Suprapubic skin (tissue), 3 donors: ENCODE data around the gene KIF14.

Experiments used
- POLR2A ChIP-seq, 2 donors: fragments of 450-650 bp; IDR thresholded peaks; one replicate each; pipeline ENCODE4 v1.6.1; 2017; ENCODE audit warnings: antibody characterized with exemption in 2 of 2, mild to moderate bottlenecking in 2 of 2, moderate library complexity in 2 of 2
- TF ChIP-seq, protein P1 (sequence below), 2 donors: fragments of 200-600 bp in 1 of 2; fragments of 450-650 bp in 1 of 2; sonication (generic) in 1 of 2; IDR thresholded peaks; one replicate each; pipeline ENCODE4 v1.5.1; 2016 to 2019; ENCODE audit warnings: antibody characterized with exemption in 2 of 2, mild to moderate bottlenecking in 1 of 2, moderate library complexity in 1 of 2

DNA sequence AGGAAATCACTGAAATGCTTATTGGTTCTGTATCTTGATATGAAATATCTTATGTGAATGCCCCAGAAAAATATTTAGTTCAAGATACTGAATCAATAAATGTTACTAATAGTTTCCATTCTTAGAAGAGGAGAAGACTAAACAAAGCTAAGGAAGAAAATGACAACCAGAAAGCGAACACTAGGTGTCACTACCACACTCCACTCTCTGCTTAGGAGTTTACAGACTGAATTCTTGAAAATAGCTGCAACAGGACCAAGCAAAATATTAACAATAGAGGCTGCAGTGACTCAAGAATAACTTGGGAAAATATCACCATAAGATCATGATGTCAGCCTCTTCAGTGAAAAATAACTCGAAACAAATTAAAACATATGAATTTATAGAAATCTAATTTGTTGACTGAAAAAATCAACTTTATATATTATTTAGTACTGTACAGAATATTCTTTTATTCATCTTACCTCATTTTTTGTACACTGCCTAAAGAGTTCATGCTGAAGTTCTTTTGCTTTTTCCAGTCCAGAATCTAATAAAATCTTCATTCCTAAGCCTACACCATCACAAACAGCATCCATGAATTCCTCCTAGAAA is 61.6 kb downstream of the KIF14 start:
- TF ChIP-seq POLR2A (IDR thresholded peaks at IDR 0.05): no peak
- TF ChIP-seq, protein P1, sequence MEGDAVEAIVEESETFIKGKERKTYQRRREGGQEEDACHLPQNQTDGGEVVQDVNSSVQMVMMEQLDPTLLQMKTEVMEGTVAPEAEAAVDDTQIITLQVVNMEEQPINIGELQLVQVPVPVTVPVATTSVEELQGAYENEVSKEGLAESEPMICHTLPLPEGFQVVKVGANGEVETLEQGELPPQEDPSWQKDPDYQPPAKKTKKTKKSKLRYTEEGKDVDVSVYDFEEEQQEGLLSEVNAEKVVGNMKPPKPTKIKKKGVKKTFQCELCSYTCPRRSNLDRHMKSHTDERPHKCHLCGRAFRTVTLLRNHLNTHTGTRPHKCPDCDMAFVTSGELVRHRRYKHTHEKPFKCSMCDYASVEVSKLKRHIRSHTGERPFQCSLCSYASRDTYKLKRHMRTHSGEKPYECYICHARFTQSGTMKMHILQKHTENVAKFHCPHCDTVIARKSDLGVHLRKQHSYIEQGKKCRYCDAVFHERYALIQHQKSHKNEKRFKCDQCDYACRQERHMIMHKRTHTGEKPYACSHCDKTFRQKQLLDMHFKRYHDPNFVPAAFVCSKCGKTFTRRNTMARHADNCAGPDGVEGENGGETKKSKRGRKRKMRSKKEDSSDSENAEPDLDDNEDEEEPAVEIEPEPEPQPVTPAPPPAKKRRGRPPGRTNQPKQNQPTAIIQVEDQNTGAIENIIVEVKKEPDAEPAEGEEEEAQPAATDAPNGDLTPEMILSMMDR (IDR thresholded peaks at IDR 0.05): peak in 1 of 2 donors; percentile 50
